NCI-H1092 treated with DMSO at 0.1 percent for 48 hours (cell line): Measurements from ENCODE around the gene TNFRSF12A.

Source experiments
- DNase-seq: peaks from one replicate; lab custom pipeline; 2025; lab: John Stamatoyannopoulos, UW

TNFRSF12A gene

GRCh38 chr16:2986623-2987188 is 33.5 kb upstream of the TNFRSF12A start:
- DNase-seq, result no peak

- DNase-seq, result no peak
Measured at GRCh38 chr16:2987286-2987685, 32.9 kb upstream of the TNFRSF12A start.

DNA sequence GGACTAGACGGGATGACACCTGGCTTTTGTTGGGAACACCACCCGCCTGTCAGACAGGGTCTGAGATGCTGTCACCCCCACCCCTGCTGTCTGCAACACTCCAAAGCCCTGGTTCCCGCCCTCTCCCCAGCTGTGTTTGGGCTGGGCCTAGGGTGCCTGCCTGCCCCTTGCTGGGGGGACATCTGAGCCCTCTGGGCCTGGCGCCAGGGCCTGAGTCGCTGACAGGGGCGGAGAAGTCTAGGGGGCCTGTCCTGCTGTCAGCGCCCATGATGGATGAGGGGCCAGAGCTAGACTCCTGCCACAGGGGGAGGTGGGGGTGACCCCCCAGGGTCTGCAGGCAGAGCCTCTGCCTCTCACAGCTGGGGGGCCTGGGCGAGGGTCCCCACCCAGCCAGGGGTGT is 32.3 kb upstream of the TNFRSF12A start:
- DNase-seq, result no peak

DNA sequence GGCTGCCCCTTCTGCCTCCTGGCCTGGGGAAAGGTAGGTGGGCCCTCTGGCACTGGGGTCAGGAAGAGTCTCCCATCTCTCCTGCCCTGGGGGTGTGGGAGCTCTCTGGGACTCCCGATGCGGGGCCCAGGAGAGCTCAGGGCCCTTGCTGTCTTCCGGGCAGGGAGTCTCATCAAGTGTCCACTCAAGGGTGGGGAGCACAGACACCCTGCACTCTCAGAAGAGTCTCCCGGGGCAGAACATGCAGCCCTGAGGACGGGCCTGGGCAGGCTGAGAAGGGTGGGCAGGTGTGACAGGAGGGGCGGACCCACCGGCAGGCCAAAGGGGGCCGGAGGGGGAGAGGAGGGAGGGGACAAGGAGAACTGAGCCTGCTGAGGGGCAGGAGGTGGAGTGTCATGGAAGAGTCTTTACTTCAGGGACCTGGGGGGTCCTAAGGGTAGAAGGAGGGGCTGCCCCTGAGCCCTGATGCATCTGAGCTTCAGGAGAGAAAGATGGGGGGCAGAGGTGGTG is 31.5 kb upstream of the TNFRSF12A start:
- DNase-seq, result no peak

DNA sequence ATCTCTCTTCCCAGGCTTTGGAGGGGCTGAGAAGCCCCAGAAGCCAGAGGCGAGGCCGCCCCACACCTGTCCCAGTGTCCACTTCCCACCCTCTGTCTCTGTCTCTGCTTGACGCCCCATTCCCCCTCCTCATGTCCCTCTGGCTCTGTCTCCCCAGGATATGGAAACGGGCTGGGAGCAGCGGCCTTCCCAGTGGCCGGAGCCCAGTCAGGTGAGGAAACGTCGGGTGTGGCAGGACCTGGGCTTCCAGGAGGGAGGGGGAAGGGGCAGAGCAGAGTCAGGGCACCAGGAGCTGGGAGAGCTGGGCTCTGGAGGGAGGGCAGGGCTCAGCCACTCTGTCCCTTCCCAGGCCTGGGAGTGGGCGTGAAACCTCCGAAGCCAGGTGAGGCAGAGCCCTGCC is 29.3 kb upstream of the TNFRSF12A start:
- no peak for DNase-seq

GRCh38 chr16:2991566-2992261 is 28.5 kb upstream of the TNFRSF12A start:
- no peak for DNase-seq

- DNase-seq, result no peak
Measured at GRCh38 chr16:2992383-2993081, 27.6 kb upstream of the TNFRSF12A start.

DNA sequence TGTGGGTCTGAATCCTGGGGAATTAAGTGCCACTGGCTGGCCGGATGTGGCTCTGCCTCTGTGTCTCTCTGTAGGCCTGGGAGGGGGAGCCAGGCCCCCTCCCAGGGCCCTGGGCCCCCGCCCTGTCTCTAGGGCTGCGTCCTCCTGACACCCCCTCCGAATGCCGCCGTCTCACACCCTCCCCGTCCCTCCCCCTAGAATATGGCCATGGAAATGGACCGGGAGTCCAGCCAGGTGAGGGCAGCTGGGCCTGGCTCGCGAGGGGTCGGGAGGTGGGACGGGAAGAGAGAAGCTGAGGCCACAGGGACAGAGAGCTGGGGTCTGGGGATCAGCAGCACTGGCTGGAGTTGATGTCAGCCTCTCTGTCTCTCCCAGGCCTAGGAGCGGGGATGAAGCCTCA is 23.9 kb upstream of the TNFRSF12A start:
- no peak for DNase-seq

- no peak for DNase-seq
Measured at GRCh38 chr16:2999929-3000328, 20.2 kb upstream of the TNFRSF12A start.

DNA sequence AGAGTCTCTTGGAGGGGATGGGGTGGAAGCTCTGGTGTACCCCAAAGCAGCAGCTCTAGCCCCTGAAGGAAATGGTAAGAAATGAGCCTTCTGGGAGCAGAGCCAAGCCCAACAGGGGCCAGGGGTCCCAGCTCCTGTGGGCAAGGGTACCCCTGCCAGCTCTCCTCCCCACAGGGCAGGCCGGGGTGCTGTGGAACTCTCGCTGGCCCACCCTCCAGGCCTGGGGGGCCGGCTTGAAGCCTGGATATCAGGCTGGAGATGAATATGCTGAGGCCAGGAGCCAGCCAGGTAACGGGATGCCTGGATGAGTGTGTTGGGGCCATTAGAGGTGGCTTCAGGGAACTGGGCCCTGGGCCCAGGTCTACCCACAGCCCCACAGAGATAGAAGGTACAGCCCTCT is 19.6 kb upstream of the TNFRSF12A start:
- DNase-seq, result no peak

GRCh38 chr16:3001316-3001715 is 18.9 kb upstream of the TNFRSF12A start:
- no peak for DNase-seq

GRCh38 chr16:3003582-3004270 is 16.4 kb upstream of the TNFRSF12A start:
- DNase-seq, result peak; percentile 98

DNA sequence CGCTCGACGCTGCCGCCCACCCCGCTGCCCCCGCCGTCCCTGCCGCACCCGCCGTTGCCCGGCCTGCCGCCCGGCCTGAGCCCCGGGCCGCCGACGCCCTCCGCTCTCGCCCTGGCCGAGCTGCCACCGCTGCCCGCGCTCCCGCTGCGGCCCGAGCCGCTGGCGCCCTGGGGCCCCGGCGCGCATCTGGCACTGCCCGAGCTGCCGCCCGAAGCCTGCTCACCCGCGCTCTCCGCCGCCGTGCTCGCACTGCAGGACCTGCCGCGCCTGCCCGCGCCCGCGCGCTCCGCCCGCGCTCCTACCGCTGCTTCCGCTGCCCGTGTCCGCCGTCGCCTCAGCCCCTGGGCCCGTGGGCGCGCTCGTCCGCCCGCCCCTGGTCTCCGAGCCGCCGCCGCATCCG is 15.8 kb upstream of the TNFRSF12A start:
- DNase-seq, result peak; percentile 49

GRCh38 chr16:3004781-3005284 is 15.3 kb upstream of the TNFRSF12A start:
- DNase-seq, result peak; percentile 20

- DNase-seq, result no peak
Measured at GRCh38 chr16:3007059-3007956, 12.9 kb upstream of the TNFRSF12A start.

DNA sequence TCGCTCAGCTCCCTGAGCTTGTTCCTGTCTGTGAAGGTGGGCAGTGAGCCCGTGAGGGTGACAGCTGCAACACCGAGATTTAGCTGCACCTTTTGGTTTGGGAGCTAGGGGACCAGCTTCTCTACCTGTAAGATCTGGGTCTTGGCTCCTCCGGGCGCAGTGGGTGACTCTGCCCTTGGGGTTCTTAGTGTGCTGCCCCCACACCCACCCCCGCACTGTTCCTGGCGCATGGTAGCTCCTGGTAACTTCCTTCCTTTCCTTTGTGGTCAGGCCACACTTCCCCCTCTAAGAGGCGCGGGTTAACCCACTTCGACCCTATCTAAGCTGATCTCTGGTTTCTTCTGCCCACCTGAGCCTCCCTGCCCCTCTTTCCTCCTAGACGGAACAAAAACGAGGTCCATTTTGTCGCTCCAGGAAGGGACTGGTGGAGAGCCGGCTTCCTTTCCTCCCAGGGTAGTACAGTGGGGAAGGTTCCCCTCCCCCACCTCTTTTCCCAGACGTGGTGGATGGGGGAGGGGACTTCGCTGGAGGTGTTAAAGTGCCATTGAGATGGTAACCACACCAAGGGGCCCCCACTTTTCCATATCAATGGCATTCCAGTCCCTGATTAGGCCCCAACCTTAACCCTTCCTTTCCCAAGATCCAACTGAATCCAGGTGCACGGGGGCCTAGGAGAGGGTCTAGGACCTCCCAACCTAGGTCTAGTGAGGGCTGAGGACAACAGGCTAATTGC is 12.0 kb upstream of the TNFRSF12A start:
- DNase-seq, result no peak

DNA sequence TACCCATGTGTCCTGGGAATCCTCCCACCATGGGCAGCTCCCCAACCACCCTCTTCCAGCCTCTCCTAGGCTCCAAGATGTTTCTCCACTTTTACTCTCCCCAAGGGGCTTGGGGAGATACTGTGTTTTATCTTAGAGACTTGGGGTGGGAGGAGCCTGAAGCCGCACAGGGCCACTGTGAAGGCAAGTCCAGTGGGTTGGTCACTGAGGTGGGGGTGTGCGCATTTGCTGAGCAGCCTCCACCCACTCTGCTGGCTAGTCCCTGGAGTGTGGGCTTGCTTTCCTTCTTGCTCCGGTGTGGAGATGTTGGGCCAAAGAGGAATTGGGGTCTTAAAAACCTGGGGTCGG is 11.5 kb upstream of the TNFRSF12A start:
- no peak for DNase-seq

- DNase-seq, result no peak
Measured at GRCh38 chr16:3009568-3010390, 10.4 kb upstream of the TNFRSF12A start.

- no peak for DNase-seq
Measured at GRCh38 chr16:3010510-3010909, 9.7 kb upstream of the TNFRSF12A start.

GRCh38 chr16:3012246-3012645 is 7.9 kb upstream of the TNFRSF12A start:
- peak; percentile 64 for DNase-seq
